Adipose tissue (tissue), 3 donors: ENCODE results near the gene CEP135. TPM values are rescaled to one million over a fixed set of nuclear protein-coding genes. Genes with fewer than 3 reads are reported as not detected.
"Not testable (repeated sequence)": the region's sequence is repeated elsewhere in the genome, so short reads cannot be mapped to it uniquely, and the experiment has no call there.

ENCODE experiments used
- H3K27ac ChIP-seq: one replicate; pipeline ENCODE4 v1.5.1; 2013; ENCODE audit warnings: low read depth, low read length
- WGBS, 3 donors: extraction: QIAGEN DNeasy Blood & Tissue Kit; methylation state at CpG; one replicate each; pipeline ENCODE4 v1.1.7; 2013; 5-methylcytosine and 5-hydroxymethylcytosine counted together
- polyA plus RNA-seq, 3 donors: library from polyadenylated mRNA; stranded (reverse); fragments of 200-250 nt; gene quantifications; one replicate each; pipeline ENCODE4 v1.2.3, GENCODE V29; 2013
- donor health status: healthy with polysubstance abuse.
- donor health status: Bipolar disorder and iron deficiency.
- donor health status: healthy.

Gene CEP135
- polyA plus RNA-seq, 3 donors = 1.1 to 2.1 (median 1.9) TPM

GRCh38 chr4:55933611-55934010 lies 15.1 kb upstream of the CEP135 start:
- 21 to 90% (median 84%) methylated on average over 2 of the region's 2 CpGs for WGBS, 3 donors
- H3K27ac ChIP-seq = no peak overlapping the region

GRCh38 chr4:55935907-55936306 lies 12.8 kb upstream of the CEP135 start:
- WGBS, 3 donors = 94 to 97% (median 97%) methylated on average over 5 to 6 of the region's 6 CpGs
- H3K27ac ChIP-seq = not testable (repeated sequence)

DNA sequence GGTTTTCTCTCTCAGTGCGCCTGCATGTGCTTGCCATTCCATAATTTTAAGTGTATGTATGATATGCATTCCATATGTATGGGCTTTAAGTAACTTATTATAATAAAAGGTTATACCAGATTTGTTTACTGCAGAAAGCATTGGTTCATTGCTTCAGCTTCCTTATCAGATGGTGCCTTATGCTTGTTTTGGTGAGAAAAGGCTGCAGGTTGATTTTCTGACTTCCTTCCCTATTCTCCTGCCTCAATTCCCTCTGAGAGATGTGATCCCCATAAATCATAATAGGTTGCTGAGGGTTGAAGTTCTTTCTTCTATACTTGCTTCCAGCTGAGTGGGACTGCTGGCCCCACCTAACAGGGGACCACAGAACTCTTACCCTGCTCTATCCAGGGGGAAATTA lies 10.3 kb upstream of the CEP135 start:
- 93 to 100% (median 95%) methylated on average over 1 of the region's 1 CpG for WGBS, 3 donors

DNA sequence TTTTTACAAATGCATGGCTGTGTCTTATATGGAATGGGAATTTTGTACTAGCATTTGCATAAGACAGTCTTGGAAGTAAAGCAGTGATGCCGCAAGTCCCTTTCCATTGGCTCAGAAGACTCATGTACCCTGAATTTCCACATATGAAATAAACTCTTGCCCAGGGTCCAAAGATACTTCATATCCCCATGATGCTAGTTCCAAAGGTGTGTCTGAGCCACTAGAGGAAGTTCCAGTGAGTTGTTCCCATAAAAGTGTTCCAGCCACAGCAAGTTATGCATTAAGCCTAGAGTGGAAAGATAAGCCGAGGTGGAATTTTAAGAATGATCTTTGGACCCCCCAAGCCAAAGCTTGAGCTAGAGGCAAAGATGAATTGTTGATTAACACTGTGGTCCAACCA lies 9.3 kb upstream of the CEP135 start:
- 71 to 96% (median 92%) methylated on average over 2 of the region's 2 CpGs for WGBS, 3 donors

More for the DNA sequence above, 10.3 kb upstream of the CEP135 start:
- no peak overlapping the region for H3K27ac ChIP-seq

DNA sequence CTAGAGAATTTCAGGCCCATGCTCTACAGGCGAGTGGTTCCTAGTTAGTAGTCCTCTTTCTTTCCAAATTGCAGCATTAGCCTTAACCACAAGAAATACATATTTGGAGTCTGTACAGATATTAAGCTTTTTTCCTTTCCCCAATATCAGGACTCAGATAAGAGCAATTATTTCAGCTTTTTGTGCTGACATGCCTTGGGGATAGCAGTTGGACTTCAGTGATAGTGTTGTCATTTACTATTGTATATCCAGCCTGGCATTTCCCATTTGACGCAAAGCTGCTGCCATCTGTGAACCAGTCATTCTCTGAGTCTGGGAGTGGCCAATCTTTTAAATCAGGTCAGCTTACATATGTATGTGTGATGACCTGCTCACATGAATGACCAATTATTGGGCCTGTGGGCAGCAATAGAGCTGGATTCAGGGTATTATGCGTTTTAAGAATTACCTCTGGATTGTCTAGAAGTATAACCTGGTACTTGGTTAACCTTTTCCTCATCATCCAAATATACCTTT lies 6.8 kb upstream of the CEP135 start:
- H3K27ac ChIP-seq = no peak overlapping the region
- 84 to 97% (median 92%) methylated on average over 3 of the region's 3 CpGs for WGBS, 3 donors

More for the DNA sequence above, 9.3 kb upstream of the CEP135 start:
- H3K27ac ChIP-seq = no peak overlapping the region

GRCh38 chr4:55947254-55947882 lies 1.4 kb upstream of the CEP135 start:
- H3K27ac ChIP-seq = no peak overlapping the region
- 22 to 47% (median 28%) methylated on average over 6 of the region's 6 CpGs for WGBS, 3 donors

DNA sequence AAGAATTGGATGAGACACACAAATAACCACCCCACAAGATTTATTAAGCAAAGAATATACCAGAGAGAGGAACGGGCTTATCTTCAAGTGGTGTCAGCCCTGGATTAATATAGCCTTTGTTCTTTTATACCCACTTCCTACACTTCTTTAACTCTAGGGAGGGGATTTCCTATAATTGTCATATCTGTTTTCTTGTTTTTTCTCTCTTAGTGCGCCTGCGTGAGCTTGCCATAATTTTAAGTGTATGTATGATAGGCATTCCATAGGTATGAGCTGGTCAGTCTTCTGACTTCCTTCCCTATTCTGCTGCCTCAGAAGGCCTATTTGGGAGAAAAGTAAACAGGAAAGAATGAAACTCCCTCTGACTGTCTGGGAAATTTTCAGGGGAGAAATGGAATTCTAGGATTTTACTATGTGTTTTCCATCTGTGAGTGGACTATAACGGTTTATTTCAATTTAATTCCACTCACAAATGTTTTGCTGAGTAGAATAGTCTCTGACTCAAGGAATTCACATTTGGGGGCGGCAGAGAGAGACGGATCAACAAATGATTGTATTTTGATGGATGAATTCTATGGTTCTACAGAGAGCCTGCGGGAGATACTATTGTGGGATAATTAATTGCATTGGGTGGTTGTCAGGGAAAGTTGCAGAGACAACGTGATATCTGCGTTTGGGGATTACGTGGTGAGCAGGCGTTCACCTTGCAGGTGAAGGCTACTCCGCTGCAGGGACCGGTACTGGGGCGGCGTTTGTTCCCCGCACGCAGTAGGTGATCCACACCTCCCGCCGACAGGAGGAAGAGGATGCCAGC lies 626 bp upstream of the CEP135 start:
- peak overlapping the region; percentile 83 for H3K27ac ChIP-seq
- 2 to 5% (median 2%) methylated on average over 19 of the region's 19 CpGs for WGBS, 3 donors

- WGBS, 3 donors = 4 to 5% (median 4%) methylated on average over 3 of the region's 3 CpGs
- peak overlapping the region; percentile 15 for H3K27ac ChIP-seq
Measured at GRCh38 chr4:55949482-55949802, 697 bp downstream of the CEP135 start.

DNA sequence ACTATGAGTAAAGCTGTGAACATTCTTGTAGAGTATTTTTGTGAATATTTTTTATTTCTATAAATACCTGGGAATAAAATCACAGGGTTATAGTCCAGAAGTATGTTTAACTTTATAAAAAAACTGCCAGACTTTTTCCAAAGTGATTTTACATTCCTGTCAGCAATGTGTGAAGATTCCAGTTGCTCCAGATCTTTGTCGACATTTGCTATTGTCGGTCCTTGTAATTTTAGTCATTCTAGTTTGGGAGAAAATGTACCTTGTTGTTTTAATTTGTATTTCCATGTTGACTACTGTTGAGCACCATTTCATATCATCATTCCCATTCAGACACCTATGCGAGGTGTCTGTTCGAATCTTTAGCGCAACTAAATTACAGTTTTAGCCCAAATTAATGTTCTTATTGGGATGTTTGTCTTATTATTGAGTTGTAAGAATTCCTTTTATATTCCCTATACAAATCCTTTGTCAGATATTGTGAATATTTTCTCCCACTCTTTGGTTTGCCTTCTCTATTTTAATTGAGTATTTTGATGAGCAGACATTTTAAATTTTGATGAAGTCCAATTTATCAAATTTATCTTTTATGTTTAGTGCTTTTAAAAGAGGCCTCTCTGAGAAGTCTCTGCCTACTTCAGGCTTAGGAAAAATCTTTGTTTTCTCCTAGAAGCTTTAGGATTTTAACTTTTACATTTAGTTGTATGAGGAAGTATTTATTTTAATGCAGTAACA lies 2.6 kb downstream of the CEP135 start:
- WGBS, 3 donors = 97 to 99% (median 98%) methylated on average over 5 of the region's 5 CpGs

DNA sequence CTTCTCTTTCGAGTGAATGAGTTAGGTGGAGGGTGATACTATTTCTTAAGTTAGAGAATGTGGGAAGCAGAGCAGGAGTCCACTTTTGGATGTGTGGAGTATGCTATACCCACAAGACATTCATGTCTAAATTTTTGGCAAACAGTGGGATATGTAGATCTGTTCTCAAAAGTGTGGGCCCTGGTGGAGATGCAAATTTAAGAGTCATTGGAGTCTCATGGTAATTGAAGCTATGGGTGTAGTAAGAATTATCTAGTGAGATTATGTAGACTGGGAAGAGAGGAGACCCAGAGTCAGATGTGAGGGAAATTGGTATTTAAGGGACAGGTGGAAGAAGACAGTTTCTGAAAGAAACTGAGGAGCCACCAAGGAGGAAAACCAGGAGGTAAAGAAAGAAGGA lies 7.0 kb downstream of the CEP135 start:
- 90 to 100% (median 94%) methylated on average over 1 of the region's 1 CpG for WGBS, 3 donors
- H3K27ac ChIP-seq = no peak overlapping the region

More for the DNA sequence above, 2.6 kb downstream of the CEP135 start:
- H3K27ac ChIP-seq = no peak overlapping the region

DNA sequence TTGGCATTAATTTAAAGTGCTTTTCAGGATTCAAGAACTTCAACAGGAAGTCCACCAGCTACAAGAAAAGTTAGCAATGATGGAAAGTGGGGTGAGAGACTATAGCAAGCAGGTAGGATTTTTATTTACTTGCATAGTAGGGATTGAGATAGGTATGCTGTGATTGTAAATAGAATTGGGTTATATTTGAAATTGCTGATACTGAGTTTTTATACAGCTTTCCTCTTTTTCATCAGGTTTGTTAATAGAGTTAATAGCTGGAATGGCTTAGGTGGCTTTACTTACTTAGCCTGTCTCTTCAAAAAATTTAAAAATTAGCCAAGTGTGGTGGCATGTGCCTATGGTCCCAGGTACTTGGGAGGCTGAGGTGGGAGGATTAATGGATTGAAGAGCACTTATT lies 10.9 kb downstream of the CEP135 start:
- H3K27ac ChIP-seq = no peak overlapping the region

GRCh38 chr4:55964046-55964445 lies 15.3 kb downstream of the CEP135 start:
- H3K27ac ChIP-seq = no peak overlapping the region
- WGBS, 3 donors = 94 to 96% (median 95%) methylated on average over 3 of the region's 3 CpGs

DNA sequence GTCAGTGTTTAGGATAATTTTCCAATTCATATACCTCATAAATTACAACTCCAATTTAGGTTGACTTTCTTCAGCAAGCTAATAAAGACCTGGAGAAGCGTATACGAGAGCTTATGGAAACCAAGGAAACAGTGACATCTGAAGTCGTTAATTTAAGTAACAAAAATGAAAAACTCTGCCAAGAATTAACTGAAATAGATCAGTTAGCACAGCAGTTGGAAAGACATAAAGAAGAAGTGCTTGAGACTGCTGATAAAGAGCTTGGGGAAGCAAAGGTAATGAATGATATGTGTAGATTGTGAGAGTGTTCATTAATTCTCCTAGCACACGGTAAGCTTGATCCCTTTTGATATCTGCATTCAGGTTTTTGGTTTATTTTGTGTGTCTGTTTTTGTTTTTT lies 16.8 kb downstream of the CEP135 start:
- 61 to 82% (median 80%) methylated on average over 4 of the region's 4 CpGs for WGBS, 3 donors
- no peak overlapping the region for H3K27ac ChIP-seq

GRCh38 chr4:55966324-55966723 lies 17.6 kb downstream of the CEP135 start:
- not testable (repeated sequence) for H3K27ac ChIP-seq
- 96 to 100% (median 99%) methylated on average over 5 of the region's 5 CpGs for WGBS, 3 donors

GRCh38 chr4:55967376-55967775 lies 18.6 kb downstream of the CEP135 start:
- no peak overlapping the region for H3K27ac ChIP-seq
- 88 to 97% (median 97%) methylated on average over 1 of the region's 1 CpG for WGBS, 3 donors

GRCh38 chr4:55973650-55974049 lies 24.9 kb downstream of the CEP135 start:
- WGBS, 3 donors = 95 to 98% (median 96%) methylated on average over 2 of the region's 2 CpGs
- H3K27ac ChIP-seq = no peak overlapping the region

GRCh38 chr4:55977811-55978210 lies 29.1 kb downstream of the CEP135 start:
- no peak overlapping the region for H3K27ac ChIP-seq
- 97 to 99% (median 97%) methylated on average over 4 of the region's 4 CpGs for WGBS, 3 donors

- H3K27ac ChIP-seq = no peak overlapping the region
- WGBS, 3 donors = 87 to 91% (median 88%) methylated on average over 3 of the region's 3 CpGs
Measured at GRCh38 chr4:55979562-55979961, 30.8 kb downstream of the CEP135 start.

- H3K27ac ChIP-seq = no peak overlapping the region
- 85 to 93% (median 90%) methylated on average over 3 of the region's 3 CpGs for WGBS, 3 donors
Measured at GRCh38 chr4:55980725-55981124, 32.0 kb downstream of the CEP135 start.
